Measurements from ENCODE around the gene TRIP13.

TRIP13 gene

DNA sequence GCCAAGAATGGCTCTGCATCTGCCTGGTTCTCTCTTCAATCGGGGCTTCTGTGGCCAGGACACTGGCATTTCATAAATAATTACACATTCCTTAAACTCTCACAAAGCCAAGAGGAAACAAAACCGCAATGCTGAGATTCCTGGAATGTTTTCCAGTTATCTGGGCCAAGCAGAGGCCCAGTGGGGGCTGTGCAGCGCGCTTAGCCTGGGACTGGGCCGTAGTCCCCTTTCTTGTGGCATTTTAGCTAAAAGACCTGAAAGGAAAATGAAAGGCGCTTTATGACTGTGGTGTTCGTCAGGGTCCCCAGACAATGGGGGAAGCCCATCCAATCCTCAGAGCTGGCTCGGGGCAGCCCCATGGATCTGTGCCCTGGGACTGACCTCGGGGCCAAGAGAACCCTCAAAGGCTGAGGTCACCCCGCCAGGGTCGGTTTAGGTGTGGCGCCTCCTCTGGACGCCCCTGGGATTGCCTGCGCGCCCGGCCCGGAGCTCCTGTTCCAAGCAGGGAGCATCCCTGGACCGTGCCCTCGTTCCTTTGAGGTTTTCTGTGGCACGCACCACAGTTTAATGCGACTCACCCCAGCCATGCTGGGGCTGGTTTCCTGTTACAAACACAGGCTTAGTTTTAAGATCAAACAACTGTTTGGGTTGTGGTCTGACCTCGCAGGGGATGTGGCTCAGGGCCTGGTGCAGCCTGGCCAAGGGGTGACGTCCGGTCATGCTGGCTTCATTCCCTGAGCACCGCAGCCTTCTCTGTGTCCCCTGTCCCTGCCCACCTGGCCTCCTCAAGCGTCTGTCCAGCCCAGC is 64.5 kb downstream of the TRIP13 start:
- DNase-seq: peak; percentile 87

GRCh38 chr5:957748-958485 is 65.2 kb downstream of the TRIP13 start:
- no peak for DNase-seq

- DNase-seq: no peak
These were observed 66.3 kb downstream of the TRIP13 start for GRCh38 chr5:958701-959571.

DNA sequence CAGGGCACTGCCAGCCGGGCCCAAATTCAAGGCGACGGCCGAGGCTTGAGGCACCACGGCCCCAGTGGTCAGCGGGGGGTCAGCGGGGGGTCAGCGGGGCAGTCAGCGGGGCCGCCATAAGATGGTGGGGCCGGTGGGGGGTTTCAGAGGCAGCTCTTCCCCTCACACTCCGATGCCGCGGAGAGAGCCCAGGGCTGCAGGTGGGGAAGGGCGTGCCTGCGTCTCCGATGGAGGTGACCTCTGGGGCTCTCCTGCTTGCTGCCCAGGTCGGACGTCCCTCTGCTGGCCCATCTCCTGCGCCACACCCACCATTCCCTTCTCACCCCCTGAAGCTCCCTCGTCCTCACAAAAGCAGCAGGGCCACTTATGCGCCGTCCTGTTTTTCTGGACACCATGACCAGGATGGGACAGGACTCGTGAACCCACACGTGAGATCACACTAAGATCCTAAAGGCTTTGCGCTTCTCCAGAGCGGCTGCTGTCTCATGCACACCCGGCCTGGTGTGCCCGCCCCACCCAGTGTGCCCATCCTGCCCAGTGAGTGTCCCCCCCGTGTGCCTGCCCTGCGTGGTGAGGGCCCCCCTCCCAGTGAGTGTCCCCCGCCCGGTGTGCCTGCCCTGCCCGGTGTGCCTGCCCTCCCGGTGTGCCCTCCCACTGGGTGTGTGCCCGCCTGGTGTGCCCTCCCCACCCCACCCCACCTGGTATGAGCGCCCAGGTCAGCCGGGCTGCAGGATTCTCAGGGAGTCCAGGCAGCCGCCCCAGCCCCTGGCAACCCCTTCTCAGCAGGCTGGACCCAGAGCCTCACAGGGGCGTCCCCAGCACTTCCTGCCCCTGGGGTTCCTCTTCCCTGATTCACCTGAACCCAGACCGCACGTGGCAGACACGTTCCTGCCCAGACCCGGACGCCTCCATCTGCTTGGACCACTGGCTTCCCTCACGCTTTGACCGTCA is 67.2 kb downstream of the TRIP13 start:
- DNase-seq: no peak

- DNase-seq: no peak
These were observed 67.9 kb downstream of the TRIP13 start for GRCh38 chr5:960551-960950.

- DNase-seq: no peak
These were observed 68.5 kb downstream of the TRIP13 start for GRCh38 chr5:961002-961710.

GRCh38 chr5:961711-962240 is 69.1 kb downstream of the TRIP13 start:
- DNase-seq: no peak

DNA sequence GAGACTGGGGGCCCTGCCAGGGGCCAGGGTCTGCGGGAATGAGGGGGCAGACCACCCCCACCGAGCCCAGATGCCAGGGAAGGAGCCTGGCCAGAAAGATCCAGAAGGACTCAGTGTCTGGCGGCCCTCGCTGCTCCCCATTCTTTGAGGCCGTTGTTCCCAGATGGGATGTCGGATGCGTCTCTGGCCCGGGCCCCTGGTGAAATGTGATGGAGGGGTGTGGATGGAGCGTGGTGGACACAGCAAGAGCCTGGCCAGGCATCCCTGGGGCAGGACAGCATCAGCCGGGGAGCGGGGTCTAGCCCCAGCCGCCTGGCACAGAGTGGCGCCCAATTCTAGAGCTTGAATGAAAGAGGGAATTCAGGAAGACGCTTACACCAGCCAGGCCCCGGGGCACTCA is 69.7 kb downstream of the TRIP13 start:
- no peak for DNase-seq

DNA sequence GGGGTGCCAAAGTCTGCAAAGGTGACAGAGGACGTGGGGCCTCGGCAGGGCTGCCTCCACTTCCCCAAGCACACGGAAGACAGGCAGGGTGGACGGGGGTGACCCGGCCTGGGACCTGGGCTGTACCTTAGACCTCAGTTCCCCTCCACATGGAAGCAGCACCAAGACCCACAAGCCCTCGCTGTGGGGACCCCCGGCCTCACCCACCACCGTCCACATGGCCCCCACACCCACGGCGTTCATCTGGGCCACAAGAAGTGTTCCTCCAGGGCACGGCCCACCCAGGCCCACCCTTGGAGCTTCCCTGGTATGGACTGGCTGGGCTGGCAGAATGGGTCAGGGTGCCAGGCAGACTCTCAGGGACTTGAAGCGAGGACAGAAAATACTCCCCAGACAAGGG is 70.1 kb downstream of the TRIP13 start:
- no peak for DNase-seq

DNA sequence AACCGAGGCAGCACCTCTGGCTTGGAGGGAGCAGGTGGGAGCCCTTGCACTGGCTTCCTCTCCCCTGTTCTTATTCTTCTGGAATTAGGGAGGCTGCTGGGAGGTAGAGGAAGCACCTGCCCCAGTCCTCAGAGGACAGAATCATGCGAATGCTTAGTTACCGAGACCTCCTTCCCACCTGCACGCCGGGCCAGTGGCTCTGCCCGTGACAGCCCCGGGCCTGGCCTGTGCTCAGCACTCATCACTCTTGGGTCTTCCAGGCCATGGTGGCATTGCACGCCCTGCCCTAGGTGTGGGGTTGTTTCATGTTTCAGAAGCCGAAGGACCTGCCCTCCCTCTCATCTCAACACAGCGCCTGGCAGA is 70.6 kb downstream of the TRIP13 start:
- no peak for DNase-seq

DNA sequence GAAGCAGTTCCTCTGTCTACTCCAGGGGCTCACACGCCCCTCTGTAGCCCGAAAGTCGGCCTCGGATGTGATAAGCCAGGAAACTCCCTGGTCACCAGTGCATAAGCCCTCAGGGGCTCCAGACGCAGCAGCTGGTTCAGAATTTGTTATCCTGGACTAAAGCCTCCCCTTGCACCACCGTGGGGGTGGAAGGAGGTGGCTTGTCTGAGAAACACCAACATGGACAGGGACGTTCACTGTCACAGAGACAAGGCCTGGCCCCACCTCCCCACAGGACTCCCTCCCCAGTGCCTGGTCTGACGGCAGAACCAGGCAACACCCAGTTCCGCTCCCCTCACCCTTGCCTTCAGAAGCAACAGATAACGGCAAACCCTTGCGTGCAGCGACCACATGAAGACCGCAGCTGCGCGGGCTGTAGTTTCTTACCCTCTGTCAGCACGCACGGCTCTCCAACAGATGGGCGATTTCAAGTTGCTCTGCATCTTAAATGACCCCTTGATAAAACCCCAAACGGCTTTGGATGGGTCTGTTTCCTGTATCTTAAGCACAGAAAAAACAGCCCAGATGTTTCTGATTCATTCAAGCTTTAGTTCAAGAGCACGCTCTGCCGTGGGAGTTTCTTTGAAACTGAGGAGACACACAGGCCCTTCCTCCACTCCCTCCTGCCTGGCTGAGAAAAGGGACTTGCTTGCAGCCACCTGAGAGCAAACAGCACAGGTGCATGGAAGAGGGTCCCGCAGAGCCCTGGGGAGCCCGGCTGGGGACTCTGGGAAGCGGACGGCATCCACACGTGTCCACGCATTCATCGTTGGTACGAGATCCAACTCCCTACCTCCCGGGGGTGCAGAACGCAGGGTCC is 71.2 kb downstream of the TRIP13 start:
- no peak for DNase-seq

- no peak for DNase-seq
These were observed 72.1 kb downstream of the TRIP13 start for GRCh38 chr5:964821-965220.

GRCh38 chr5:965604-966344 is 73.1 kb downstream of the TRIP13 start:
- DNase-seq: no peak

GRCh38 chr5:966345-966710 is 73.6 kb downstream of the TRIP13 start:
- no peak for DNase-seq

DNA sequence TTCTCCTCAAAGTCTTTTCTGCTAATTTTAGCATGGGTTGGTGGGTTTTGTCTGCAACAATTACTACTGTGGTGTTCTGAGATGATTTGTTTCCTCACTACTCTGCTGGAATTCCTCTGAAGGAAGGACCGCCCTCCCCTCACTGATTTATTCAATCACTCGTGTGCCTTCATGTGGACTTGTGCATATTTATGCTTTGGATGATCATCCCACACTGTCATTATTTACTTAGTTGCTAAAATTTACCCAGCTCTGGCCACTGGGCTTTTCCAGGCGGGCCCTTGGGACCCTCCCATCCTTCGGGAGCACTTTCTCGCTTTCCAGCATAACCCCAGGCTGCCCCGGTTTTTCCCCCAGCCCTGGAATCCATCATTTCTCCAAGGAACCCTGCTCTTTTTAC is 74.3 kb downstream of the TRIP13 start:
- no peak for DNase-seq

Measured in right forelimb (tissue), 1 donor.